ENCODE data around the gene B4GALT2. TPM values are rescaled to one million over a fixed set of nuclear protein-coding genes. Genes with fewer than 3 reads are reported as not detected.

B4GALT2 gene
- total RNA-seq, 1 experiment from 2014 or later = 70.9 TPM

DNA sequence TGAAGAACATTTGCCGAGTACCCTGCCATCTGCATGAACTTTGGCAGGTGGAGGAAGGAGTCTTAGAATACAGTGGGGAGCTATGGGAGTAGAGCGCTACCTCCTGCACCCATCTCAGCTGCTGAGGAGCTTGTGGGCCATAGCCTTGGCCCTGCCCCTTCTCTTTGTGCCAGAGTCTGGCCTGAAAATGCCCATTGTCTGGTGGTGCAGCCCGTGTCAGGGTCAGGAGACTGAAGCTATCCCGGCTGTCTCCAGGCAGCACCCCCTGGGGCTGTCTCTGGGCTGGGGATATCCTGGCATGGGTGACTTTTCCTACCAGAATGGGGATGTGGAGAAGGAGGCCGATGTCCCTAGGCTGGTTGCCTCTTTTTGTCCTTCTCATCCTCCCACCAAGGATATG lies 25.0 kb upstream of the B4GALT2 start:
- H3K4me1 Mint-ChIP-seq = peaks cover 5 to 10% of the 10 kb centered on the region in 2 experiments
- H3K4ac ChIP-seq (ENCODE audit: low read depth, low read length) = no peak overlapping the region
- no CpG with 5 or more reads among the region's 5 CpGs for WGBS (ENCODE audit: extremely low coverage, insufficient read length, low lambda C conversion rate)
- H2BK120ac ChIP-seq (ENCODE audit: low read depth, low read length, poor library complexity, severe bottlenecking) = no peak overlapping the region
- H3K27ac ChIP-seq (ENCODE audit: insufficient read length, low read depth, low read length) = no peak overlapping the region
- H2AK5ac ChIP-seq (ENCODE audit: insufficient read length, low read length) = no peak overlapping the region
- H3K23ac ChIP-seq (ENCODE audit: insufficient read length, low read depth, low read length) = no peak overlapping the region
- H3T11ph ChIP-seq (ENCODE audit: low read length) = no peak overlapping the region
- no peaks in the 10 kb centered on the region for H3K23me2 ChIP-seq (ENCODE audit: insufficient read length, low read depth, low read length, poor library complexity, severe bottlenecking)
- no peak overlapping the region for H4K91ac ChIP-seq (ENCODE audit: insufficient read length, low read depth, low read length)
- no peak overlapping the region for H2AFZ ChIP-seq (ENCODE audit: low read length)
- TF ChIP-seq, protein P1, sequence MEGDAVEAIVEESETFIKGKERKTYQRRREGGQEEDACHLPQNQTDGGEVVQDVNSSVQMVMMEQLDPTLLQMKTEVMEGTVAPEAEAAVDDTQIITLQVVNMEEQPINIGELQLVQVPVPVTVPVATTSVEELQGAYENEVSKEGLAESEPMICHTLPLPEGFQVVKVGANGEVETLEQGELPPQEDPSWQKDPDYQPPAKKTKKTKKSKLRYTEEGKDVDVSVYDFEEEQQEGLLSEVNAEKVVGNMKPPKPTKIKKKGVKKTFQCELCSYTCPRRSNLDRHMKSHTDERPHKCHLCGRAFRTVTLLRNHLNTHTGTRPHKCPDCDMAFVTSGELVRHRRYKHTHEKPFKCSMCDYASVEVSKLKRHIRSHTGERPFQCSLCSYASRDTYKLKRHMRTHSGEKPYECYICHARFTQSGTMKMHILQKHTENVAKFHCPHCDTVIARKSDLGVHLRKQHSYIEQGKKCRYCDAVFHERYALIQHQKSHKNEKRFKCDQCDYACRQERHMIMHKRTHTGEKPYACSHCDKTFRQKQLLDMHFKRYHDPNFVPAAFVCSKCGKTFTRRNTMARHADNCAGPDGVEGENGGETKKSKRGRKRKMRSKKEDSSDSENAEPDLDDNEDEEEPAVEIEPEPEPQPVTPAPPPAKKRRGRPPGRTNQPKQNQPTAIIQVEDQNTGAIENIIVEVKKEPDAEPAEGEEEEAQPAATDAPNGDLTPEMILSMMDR (conservative IDR thresholded peaks at IDR 0.05) = no peak
- H4K5ac ChIP-seq (ENCODE audit: insufficient read length, low read depth, low read length) = no peak overlapping the region
- H3K4me2 ChIP-seq (ENCODE audit: insufficient read depth, insufficient read length, low read length) = no peak overlapping the region
- no peak overlapping the region for H4K8ac ChIP-seq (replicated peaks; ENCODE audit: insufficient read length, low read depth, low read length)
- H3K18ac ChIP-seq (ENCODE audit: insufficient read length, low read depth, low read length) = no peak overlapping the region
- no peak overlapping the region for H3K4me3 Mint-ChIP-seq
- no peaks in the 10 kb centered on the region for H4K20me1 ChIP-seq (ENCODE audit: control insufficient read depth, insufficient read depth, insufficient read length)
- H3K14ac ChIP-seq (ENCODE audit: insufficient read depth, low read length) = no peak overlapping the region
- H3K27me3 ChIP-seq (ENCODE audit: insufficient read depth, low read length) = no peaks in the 10 kb centered on the region
- H3K79me2 ChIP-seq (ENCODE audit: insufficient read depth, low read length) = no peaks in the 10 kb centered on the region
- H3K56ac ChIP-seq (ENCODE audit: insufficient read length, low read depth, low read length) = no peak overlapping the region
- no peak for DNase-seq
- no peak overlapping the region for H2BK15ac ChIP-seq (ENCODE audit: low read depth, low read length)
- H3K79me1 ChIP-seq (ENCODE audit: insufficient read depth, low read depth, low read length, poor library complexity, severe bottlenecking) = no peaks in the 10 kb centered on the region
- H3K36me3 Mint-ChIP-seq (ENCODE audit: insufficient read depth in 1 of 3, low read depth in 3 of 3) = peaks cover 0 to 28% (median 19%) of the 10 kb centered on the region in 3 experiments; a peak in 5 of 7 replicates
- no peaks in the 10 kb centered on the region for H3K27me3 Mint-ChIP-seq (ENCODE audit: low read depth)
- no peaks in the 10 kb centered on the region for H3K9me3 ChIP-seq (ENCODE audit: control insufficient read depth, low read depth, low read length)
- no peak overlapping the region for H3K9ac ChIP-seq (ENCODE audit: extremely low read depth, insufficient read length, low read length)
- H2BK12ac ChIP-seq (ENCODE audit: insufficient read length, low read depth, low read length) = no peak overlapping the region
- no peak overlapping the region for H2BK20ac ChIP-seq (ENCODE audit: low read depth, low read length, poor library complexity, severe bottlenecking)
- H3K4me1 ChIP-seq (ENCODE audit: insufficient read depth, low read length) = no peaks in the 10 kb centered on the region
- H3K27ac Mint-ChIP-seq = no peak overlapping the region
- no peak overlapping the region for H2BK5ac ChIP-seq (ENCODE audit: insufficient read length, low read length)
- no peaks in the 10 kb centered on the region for H3K9me3 Mint-ChIP-seq
